GM12891 (cell line): ENCODE results near the gene MLYCD.

Experiments
- POLR2A ChIP-seq: IDR thresholded peaks from 2 replicates; pipeline ENCODE4 v1.6.1; 2011; ENCODE audit warnings: low read depth, low read length, control low read depth
- POLR2AphosphoS5 ChIP-seq: IDR thresholded peaks from 2 replicates; pipeline ENCODE4 v1.6.1; 2011; ENCODE audit warnings: low read depth, low read length, control low read depth
- SPI1 ChIP-seq: IDR thresholded peaks from 2 replicates; pipeline ENCODE4 v1.6.1; 2011; ENCODE audit warnings: low read depth, low read length, control low read depth
- TAF1 ChIP-seq: IDR thresholded peaks from 2 replicates; pipeline ENCODE4 v1.6.1; 2011; ENCODE audit warnings: low read depth, low read length, control low read depth

GRCh38 chr16:83936581-83937165 lies 37.8 kb downstream of the MLYCD start:
- TF ChIP-seq POLR2AphosphoS5 = no peak
- TF ChIP-seq POLR2A = no peak
- TF ChIP-seq TAF1 = no peak
- TF ChIP-seq SPI1 = no peak
